K562 (cell line): Measurements from ENCODE around the gene ENO2. TPM values are rescaled to one million over a fixed set of nuclear protein-coding genes. Genes with fewer than 3 reads are reported as not detected.

Experiments used
- CBFA2T3 ChIP-seq: fragments of 450-650 bp; IDR thresholded peaks from 2 replicates; pipeline ENCODE4 v1.6.1; 2017
- CHD7 ChIP-seq: fragments of 200-600 bp; sonication (generic); IDR thresholded peaks from one replicate; pipeline ENCODE4 v1.6.1; 2012; ENCODE audit warnings: mild to moderate bottlenecking, low read depth, low read length, inconsistent platforms
- CXXC5 ChIP-seq: fragments of 250-450 bp; sonication (Bioruptor Pico); IDR thresholded peaks from 2 replicates; pipeline ENCODE4 v1.8.0; 2022; ENCODE audit warnings: inconsistent platforms, mild to moderate bottlenecking, moderate library complexity
- GABPA ChIP-seq: fragments of 200-800 bp; sonication (Bioruptor generic); conservative IDR thresholded peaks from 2 replicates; pipeline ENCODE4 v1.6.1; 2016; ENCODE audit warnings: low read depth, missing genetic modification characterization, missing compliant biosample characterization
- IFI16 ChIP-seq: fragments of 250-450 bp; sonication (Bioruptor Pico); IDR thresholded peaks from 2 replicates; pipeline ENCODE4 v2.1.2; 2022; ENCODE audit warnings: mild to moderate bottlenecking, inconsistent platforms
- SOX6 ChIP-seq: fragments of 450-650 bp; IDR thresholded peaks from 2 replicates; pipeline ENCODE4 v1.6.1; 2014; ENCODE audit warnings: mild to moderate bottlenecking
- SRSF7 ChIP-seq: fragments of 200-400 bp; formaldehyde crosslinking; optimal IDR thresholded peaks from 2 replicates; pipeline ENCODE3; 2017; ENCODE audit warnings: mild to moderate bottlenecking, low read depth, low read length
- STAT5A ChIP-seq: IDR thresholded peaks from 2 replicates; pipeline ENCODE4 v1.6.1; 2012; ENCODE audit warnings: low read length, inconsistent platforms, borderline replicate concordance
- TARDBP ChIP-seq: fragments of 450-650 bp; IDR thresholded peaks from 2 replicates; pipeline ENCODE4 v1.6.1; 2016
- ZFP36 ChIP-seq: fragments of 150-350 bp; IDR thresholded peaks from 2 replicates; pipeline ENCODE4 v1.6.1; 2018; ENCODE audit warnings: low read length, low read depth; ENCODE audit not compliant: partially characterized antibody
- ZKSCAN3 ChIP-seq: fragments of 250-450 bp; sonication (Bioruptor Pico); IDR thresholded peaks from 2 replicates; pipeline ENCODE4 v1.4.0; 2020
- ZNF639 ChIP-seq, 2 experiments: fragments of 200-800 bp in 1 of 2; sonication (Bioruptor generic) in 1 of 2; sonication (generic) in 1 of 2; formaldehyde crosslinking in 1 of 2; IDR thresholded peaks in 1 of 2; conservative IDR thresholded peaks in 1 of 2; 2 replicates each; pipeline versions ENCODE4 v1.5.0 to v1.6.1; 2016 to 2020; ENCODE audit warnings: missing compliant biosample characterization in 1 of 2, missing genetic modification characterization in 1 of 2, missing genetic modification reagents in 1 of 2
- polyA plus RNA-seq, 8 experiments: library from polyadenylated mRNA; depleted of rRNA in 4 of 8; stranded (reverse) in 5 of 8; unstranded in 3 of 8; fragments of >200 nt; fragmentation: Nextera tagmentation in 2 of 8; fragmentation: Illumina TruSeq in 1 of 8; extraction: Ambion mirVana in 2 of 8; extraction: Trizol in 1 of 8; gene quantifications; 2 replicates each; pipeline versions ENCODE4 v1.2.1 to v1.2.3, GENCODE V29; 2011 to 2014; ENCODE audit warnings: inconsistent platforms in 1 of 8, missing spikeins in 1 of 8
- total RNA-seq, 7 experiments: library from RNA; depleted of rRNA in 6 of 7; stranded (reverse); fragments of >200 nt in 6 of 7; fragmentation: Illumina TruSeq in 2 of 7; extraction: Trizol in 2 of 7; gene quantifications; 2 replicates each; pipeline versions ENCODE4 v1.2.1 to v1.2.3, GENCODE V29; 2011 to 2021; ENCODE audit warnings: low replicate concordance in 1 of 7
- TF ChIP-seq, protein P1 (sequence below), 2 experiments: fragments of 250-450 bp in 1 of 2; fragments of 450-650 bp in 1 of 2; sonication (Bioruptor Pico) in 1 of 2; IDR thresholded peaks; 2 replicates each; pipeline versions ENCODE4 v1.6.1 to v1.8.0; 2016 to 2021; ENCODE audit warnings: mild to moderate bottlenecking in 2 of 2, moderate library complexity in 2 of 2, missing compliant biosample characterization in 1 of 2, missing genetic modification characterization in 1 of 2

The ENO2 gene
- total and polyA plus RNA-seq, 9 of the 15 experiments (the other 6 are each of a cell fraction or from before 2014, with no cell fraction given): 10.9 to 43.3 (median 21.0) TPM

GRCh38 chr12:6964605-6965025 is 50.2 kb downstream of the ENO2 start (continued):
- TF ChIP-seq CHD7: no peak
- TF ChIP-seq TARDBP: peak; percentile 32; the same call in 1 of the 2 replicates
- no peak for TF ChIP-seq GABPA (tag)
- no peak for TF ChIP-seq ZKSCAN3 (CRISPR knock-in tag)
- peak; percentile 86 for TF ChIP-seq SOX6
- no peak for TF ChIP-seq SRSF7
- TF ChIP-seq ZFP36: no peak
- TF ChIP-seq IFI16: no peak
- peak; percentile 93 for TF ChIP-seq CBFA2T3
- peak; percentile 23; the same call in 1 of the 2 replicates for TF ChIP-seq CXXC5 (CRISPR knock-in tag)
- TF ChIP-seq, protein P1, sequence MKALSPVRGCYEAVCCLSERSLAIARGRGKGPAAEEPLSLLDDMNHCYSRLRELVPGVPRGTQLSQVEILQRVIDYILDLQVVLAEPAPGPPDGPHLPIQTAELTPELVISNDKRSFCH (CRISPR knock-in tag; IDR thresholded peaks at IDR 0.05): no peak
- TF ChIP-seq, protein P1 (tag; IDR thresholded peaks at IDR 0.05): no peak
- peak; percentile 75; the same call in 1 of the 2 replicates for TF ChIP-seq STAT5A
- no peak; a peak in 1 of 4 replicates for TF ChIP-seq ZNF639 (CRISPR knock-in tag; conservative IDR thresholded peaks at IDR 0.05 in 1 of 2, IDR thresholded peaks at IDR 0.05 in 1 of 2)
